ENCODE results near the gene BRPF3. TPM values are rescaled to one million over a fixed set of nuclear protein-coding genes. Genes with fewer than 3 reads are reported as not detected.

BRPF3 gene
- total and polyA plus RNA-seq, 10 of the 15 experiments (the other 5 are each of a cell fraction or from before 2014, with no cell fraction given): 2.3 to 16.1 (median 6.7) TPM

DNA sequence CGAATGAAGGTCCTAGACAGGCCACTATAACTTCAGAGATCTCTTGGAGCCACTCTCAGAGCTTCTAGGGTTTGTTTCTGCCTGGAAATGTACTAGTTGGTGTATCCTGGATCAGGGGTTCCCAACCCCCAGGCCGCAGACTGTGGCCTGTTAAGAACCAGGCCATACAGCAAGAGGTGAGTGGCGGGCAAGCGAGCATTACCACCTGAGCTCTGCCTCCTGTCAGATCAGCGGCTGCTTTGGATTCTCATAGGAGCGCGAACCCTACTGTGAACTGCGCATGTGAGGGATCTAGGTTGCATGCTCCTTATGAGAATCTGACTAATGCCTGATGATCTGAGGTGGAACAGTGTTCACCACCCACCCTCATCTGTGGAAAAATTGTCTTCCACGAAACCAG lies 2.4 kb downstream of the BRPF3 start:
- Histone ChIP-seq H3K9ac (ENCODE audit: control insufficient read depth, insufficient read depth, low read length) (no peak overlapping the region), H3K4me3 (no peak overlapping the region), H3K4me1 (ENCODE audit: control insufficient read depth, insufficient read depth, low read length) (peaks cover 10% of the 10 kb centered on the region; the same call in 1 of the 2 replicates), H3K27me3 (replicated peaks in 1 of 2; ENCODE audit: control insufficient read depth in 2 of 2, insufficient read depth in 2 of 2, low read length in 1 of 2) (no peaks in the 10 kb centered on the region), H3K27ac (ENCODE audit: control insufficient read depth, insufficient read depth) (no peak overlapping the region), H3K9me3 (replicated peaks; ENCODE audit: control insufficient read depth, insufficient read depth, low read length) (no peaks in the 10 kb centered on the region; the same call in 2 of the 3 replicates), H3K36me3 (ENCODE audit: control insufficient read depth in 2 of 2, insufficient read depth in 2 of 2, low read length in 1 of 2) (peaks cover 7 to 13% of the 10 kb centered on the region in 2 experiments; a peak in 3 of 4 replicates), H2AFZ (ENCODE audit: control insufficient read depth, low read depth, low read length) (no peak overlapping the region), H4K20me1 (ENCODE audit: control insufficient read depth, insufficient read depth) (no peaks in the 10 kb centered on the region), H3K79me2 (ENCODE audit: control insufficient read depth, insufficient read depth, low read length) (no peaks in the 10 kb centered on the region; the same call in 1 of the 2 replicates), H3K4me2 (ENCODE audit: control insufficient read depth, insufficient read depth) (no peak overlapping the region)
- ChIA-PET CTCF (interaction anchor here (0.7 to 2.3 kb wide), 6 partner anchors 10 to 397 kb away, joined by 3 to 13 read pairs (median 3); partner anchors contain the start of gene MAPK14), RAD21 (ENCODE audit: unreplicated experiment) (no interaction called here), POLR2A (no interaction called here), SMC1A (ENCODE audit: uncharacterized antibody, unreplicated experiment) (interaction anchor here (1.3 to 2.4 kb wide), 2 partner anchors 103 to 160 kb away, joined by 3 to 6 read pairs; no protein-coding TSS in a partner anchor)
- intact Hi-C loops (cut with micrococcal nuclease; ENCODE audit: unreplicated experiment): loop anchor here (5.0 kb wide), 1 partner anchor 158 kb away; no protein-coding TSS in a partner anchor
- ATAC-seq (no peak), DNase-seq (ENCODE audit: low read depth, low spot score) (no peak), FAIRE-seq (no peak)
- over 99% methylated on average over 9 of the region's 9 CpGs for WGBS (ENCODE audit: insufficient coverage, insufficient replicate concordance, low lambda C conversion rate, missing lambda C conversion rate)
- in situ Hi-C loops (cut with MboI): no loop called here
- no TSS peak for BruUV-seq (replicated peaks)
- TF ChIP-seq IKZF1 (conservative IDR thresholded peaks at IDR 0.05) (no peak), FOXK2 (IDR thresholded peaks at IDR 0.05) (no peak), SP1 (IDR thresholded peaks at IDR 0.05; ENCODE audit: low read depth, low read length) (no peak), ZNF217 (IDR thresholded peaks at IDR 0.05) (no peak), NFYA (IDR thresholded peaks at IDR 0.05; ENCODE audit: borderline replicate concordance, low read depth, low read length) (no peak), ZNF24 (IDR thresholded peaks at IDR 0.05) (no peak), MXI1 (IDR thresholded peaks at IDR 0.05; ENCODE audit: low read depth, low read length) (no peak), CHD4 (IDR thresholded peaks at IDR 0.05) (no peak), FOS (IDR thresholded peaks at IDR 0.05; ENCODE audit: borderline replicate concordance, extremely low read depth, insufficient read length) (no peak), HDAC6 (IDR thresholded peaks at IDR 0.05; ENCODE audit: unreplicated experiment) (no peak), SPI1 (IDR thresholded peaks at IDR 0.05; ENCODE audit: borderline replicate concordance, insufficient read depth, low read depth, low read length) (no peak)
- TF ChIP-seq, protein P1, sequence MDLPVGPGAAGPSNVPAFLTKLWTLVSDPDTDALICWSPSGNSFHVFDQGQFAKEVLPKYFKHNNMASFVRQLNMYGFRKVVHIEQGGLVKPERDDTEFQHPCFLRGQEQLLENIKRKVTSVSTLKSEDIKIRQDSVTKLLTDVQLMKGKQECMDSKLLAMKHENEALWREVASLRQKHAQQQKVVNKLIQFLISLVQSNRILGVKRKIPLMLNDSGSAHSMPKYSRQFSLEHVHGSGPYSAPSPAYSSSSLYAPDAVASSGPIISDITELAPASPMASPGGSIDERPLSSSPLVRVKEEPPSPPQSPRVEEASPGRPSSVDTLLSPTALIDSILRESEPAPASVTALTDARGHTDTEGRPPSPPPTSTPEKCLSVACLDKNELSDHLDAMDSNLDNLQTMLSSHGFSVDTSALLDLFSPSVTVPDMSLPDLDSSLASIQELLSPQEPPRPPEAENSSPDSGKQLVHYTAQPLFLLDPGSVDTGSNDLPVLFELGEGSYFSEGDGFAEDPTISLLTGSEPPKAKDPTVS (IDR thresholded peaks at IDR 0.05; ENCODE audit: low read depth, low read length): no peak
- TF ChIP-seq, protein P2, sequence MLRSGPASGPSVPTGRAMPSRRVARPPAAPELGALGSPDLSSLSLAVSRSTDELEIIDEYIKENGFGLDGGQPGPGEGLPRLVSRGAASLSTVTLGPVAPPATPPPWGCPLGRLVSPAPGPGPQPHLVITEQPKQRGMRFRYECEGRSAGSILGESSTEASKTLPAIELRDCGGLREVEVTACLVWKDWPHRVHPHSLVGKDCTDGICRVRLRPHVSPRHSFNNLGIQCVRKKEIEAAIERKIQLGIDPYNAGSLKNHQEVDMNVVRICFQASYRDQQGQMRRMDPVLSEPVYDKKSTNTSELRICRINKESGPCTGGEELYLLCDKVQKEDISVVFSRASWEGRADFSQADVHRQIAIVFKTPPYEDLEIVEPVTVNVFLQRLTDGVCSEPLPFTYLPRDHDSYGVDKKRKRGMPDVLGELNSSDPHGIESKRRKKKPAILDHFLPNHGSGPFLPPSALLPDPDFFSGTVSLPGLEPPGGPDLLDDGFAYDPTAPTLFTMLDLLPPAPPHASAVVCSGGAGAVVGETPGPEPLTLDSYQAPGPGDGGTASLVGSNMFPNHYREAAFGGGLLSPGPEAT (IDR thresholded peaks at IDR 0.05; ENCODE audit: low read depth): no peak
- TF ChIP-seq, protein P3, sequence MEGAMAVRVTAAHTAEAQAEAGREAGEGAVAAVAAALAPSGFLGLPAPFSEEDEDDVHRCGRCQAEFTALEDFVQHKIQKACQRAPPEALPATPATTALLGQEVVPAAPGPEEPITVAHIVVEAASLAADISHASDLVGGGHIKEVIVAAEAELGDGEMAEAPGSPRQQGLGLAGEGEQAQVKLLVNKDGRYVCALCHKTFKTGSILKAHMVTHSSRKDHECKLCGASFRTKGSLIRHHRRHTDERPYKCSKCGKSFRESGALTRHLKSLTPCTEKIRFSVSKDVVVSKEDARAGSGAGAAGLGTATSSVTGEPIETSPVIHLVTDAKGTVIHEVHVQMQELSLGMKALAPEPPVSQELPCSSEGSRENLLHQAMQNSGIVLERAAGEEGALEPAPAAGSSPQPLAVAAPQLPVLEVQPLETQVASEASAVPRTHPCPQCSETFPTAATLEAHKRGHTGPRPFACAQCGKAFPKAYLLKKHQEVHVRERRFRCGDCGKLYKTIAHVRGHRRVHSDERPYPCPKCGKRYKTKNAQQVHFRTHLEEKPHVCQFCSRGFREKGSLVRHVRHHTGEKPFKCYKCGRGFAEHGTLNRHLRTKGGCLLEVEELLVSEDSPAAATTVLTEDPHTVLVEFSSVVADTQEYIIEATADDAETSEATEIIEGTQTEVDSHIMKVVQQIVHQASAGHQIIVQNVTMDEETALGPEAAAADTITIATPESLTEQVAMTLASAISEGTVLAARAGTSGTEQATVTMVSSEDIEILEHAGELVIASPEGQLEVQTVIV (IDR thresholded peaks at IDR 0.05; ENCODE audit: borderline replicate concordance, partially characterized antibody): no peak

Data from GM12878 (cell line).